Measurements from ENCODE around the gene COX6A2.
"Not testable (repeated sequence)": the region's sequence is repeated elsewhere in the genome, so short reads cannot be mapped to it uniquely, and the experiment has no call there.

The COX6A2 gene

GRCh38 chr16:31461921-31462804, 34.0 kb upstream of the COX6A2 start:
- no peak for DNase-seq (ENCODE audit: low spot score)

GRCh38 chr16:31461201-31461920, 33.2 kb upstream of the COX6A2 start:
- no peak for DNase-seq (ENCODE audit: low spot score)

GRCh38 chr16:31460582-31461002, 32.4 kb upstream of the COX6A2 start:
- no peak for DNase-seq (ENCODE audit: low spot score)

- peak; percentile 92 for DNase-seq (ENCODE audit: low spot score)
Measured at GRCh38 chr16:31459687-31460581, 31.8 kb upstream of the COX6A2 start.

- DNase-seq (ENCODE audit: low spot score), result peak; percentile 85
Measured at GRCh38 chr16:31458844-31459686, 30.9 kb upstream of the COX6A2 start, which contains the start of gene ARMC5. TSS of gene ARMC5 (plus strand) at chr16:31459501. CDS start at chr16:31459525, 24 bp downstream.

- DNase-seq (ENCODE audit: low spot score), result peak; percentile 71
Measured at GRCh38 chr16:31458073-31458843, 30.1 kb upstream of the COX6A2 start.

- DNase-seq (ENCODE audit: low spot score), result no peak
Measured at GRCh38 chr16:31456988-31457360, 28.8 kb upstream of the COX6A2 start.

- no peak for DNase-seq (ENCODE audit: low spot score)
Measured at GRCh38 chr16:31455601-31456314, 27.6 kb upstream of the COX6A2 start.

GRCh38 chr16:31453255-31454204, 25.4 kb upstream of the COX6A2 start:
- no peak for DNase-seq (ENCODE audit: low spot score)

GRCh38 chr16:31452631-31453106, 24.5 kb upstream of the COX6A2 start:
- no peak for DNase-seq (ENCODE audit: low spot score)

- DNase-seq (ENCODE audit: low spot score), result peak; percentile 69
Measured at GRCh38 chr16:31451681-31452351, 23.7 kb upstream of the COX6A2 start.

GRCh38 chr16:31451201-31451600, 23.0 kb upstream of the COX6A2 start:
- DNase-seq (ENCODE audit: low spot score), result no peak

- DNase-seq (ENCODE audit: low spot score), result not testable (repeated sequence)
Measured at GRCh38 chr16:31445931-31446330, 17.8 kb upstream of the COX6A2 start.

- DNase-seq (ENCODE audit: low spot score), result no peak
Measured at GRCh38 chr16:31441956-31442355, 13.8 kb upstream of the COX6A2 start.

- no peak for DNase-seq (ENCODE audit: low spot score)
Measured at GRCh38 chr16:31440516-31441184, 12.5 kb upstream of the COX6A2 start.

GRCh38 chr16:31439519-31439918, 11.4 kb upstream of the COX6A2 start:
- DNase-seq (ENCODE audit: low spot score), result no peak

GRCh38 chr16:31439023-31439422, 10.9 kb upstream of the COX6A2 start:
- DNase-seq (ENCODE audit: low spot score), result not testable (repeated sequence)

Data from HuH-7 (cell line).